ENCODE results near the gene PPP4R1. TPM values are rescaled to one million over a fixed set of nuclear protein-coding genes. Genes with fewer than 3 reads are reported as not detected.

Gene PPP4R1
- total and polyA plus RNA-seq, 2 of the 4 experiments (the other 2 are of a cell fraction) = 80.6 to 123 TPM

- TF ChIP-seq USF2 (IDR thresholded peaks at IDR 0.05; ENCODE audit: low read depth, low read length) (no peak), CHD1 (IDR thresholded peaks at IDR 0.05; ENCODE audit: low read depth, low read length) (no peak), CEBPB (IDR thresholded peaks at IDR 0.05; ENCODE audit: low read depth, low read length) (no peak)
Observed at GRCh38 chr18:9655232-9655767, 40.9 kb upstream of the PPP4R1 start (continued).

- DNase-seq (no peak), ATAC-seq (ENCODE audit: low read depth) (no peak)
- H3K4me3 ChIP-seq (ENCODE audit: insufficient read depth, low read depth, low read length) = no peak overlapping the region
- no peak overlapping the region for H3K23ac ChIP-seq (ENCODE audit: low read depth, low read length)
- no peaks in the 10 kb centered on the region for H4K20me1 ChIP-seq (ENCODE audit: insufficient read depth, low read length)
- ChIA-PET POLR2A (ENCODE audit: unreplicated experiment) (no interaction called here), CTCF (no interaction called here)
- no peaks in the 10 kb centered on the region for H3K27me3 ChIP-seq (ENCODE audit: control insufficient read depth, insufficient read depth, low read length)
- no peaks in the 10 kb centered on the region for H3K36me3 ChIP-seq (ENCODE audit: control insufficient read depth, insufficient read depth, low read length)
- H3K9me3 ChIP-seq (ENCODE audit: control insufficient read depth, insufficient read depth, low read length) = no peaks in the 10 kb centered on the region
- H3K4me1 ChIP-seq (ENCODE audit: control insufficient read depth, insufficient read depth, low read length) = peaks cover 8% of the 10 kb centered on the region
- peak overlapping the region; percentile 38 for H3K4ac ChIP-seq (ENCODE audit: low read depth, low read length)
- H4K5ac ChIP-seq (ENCODE audit: low read depth, low read length) = no peak overlapping the region
- no peak overlapping the region for H2BK5ac ChIP-seq (ENCODE audit: low read depth, low read length, poor library complexity, severe bottlenecking)
- no TSS peak for BruUV-seq (replicated peaks)
- H3K14ac ChIP-seq (replicated peaks; ENCODE audit: low read depth, low read length) = no peak overlapping the region
- WGBS, 2 experiments (ENCODE audit: extremely low coverage in 2 of 2, insufficient read length in 1 of 2) = 100% methylated on average over 1 of the region's 5 CpGs; no CpG with 5 or more reads in 1 of the 2 experiments
- H4K8ac ChIP-seq (ENCODE audit: low read depth in 2 of 2, low read length in 2 of 2) = no peak overlapping the region
- peaks cover 8% of the 10 kb centered on the region for H3K9me1 ChIP-seq (ENCODE audit: insufficient read depth, low read length)
- H2AFZ ChIP-seq (replicated peaks; ENCODE audit: low read length, poor library complexity) = no peak overlapping the region
- peak overlapping the region; percentile 7; the same call in 1 of the 2 replicates for H2AK5ac ChIP-seq (ENCODE audit: low read depth, low read length)
- H3K9ac ChIP-seq (ENCODE audit: low read depth, low read length) = no peak overlapping the region
- no peak overlapping the region for H2BK120ac ChIP-seq (ENCODE audit: low read depth, low read length)
- dilution Hi-C loops (cut with HindIII; ENCODE audit: low sequenced_read_pairs, unreplicated experiment) (no loop called here), intact Hi-C loops (cut with micrococcal nuclease) (no loop called here), in situ Hi-C loops (cut with MboI; ENCODE audit: low sequenced_read_pairs) (no loop called here)
- no peak overlapping the region for H2AK9ac ChIP-seq (replicated peaks; ENCODE audit: low read depth, low read length, poor library complexity)
- no peaks in the 10 kb centered on the region for H3K79me1 ChIP-seq (ENCODE audit: low read depth in 1 of 2, low read length in 2 of 2)
- H3K4me2 ChIP-seq (ENCODE audit: low read depth, low read length) = no peak overlapping the region
- H2BK15ac ChIP-seq (ENCODE audit: low read depth, low read length) = peak overlapping the region; percentile 15; the same call in 1 of the 3 replicates
- H3K56ac ChIP-seq (ENCODE audit: extremely low read depth, insufficient read depth, low read length) = no peak overlapping the region
- no peak overlapping the region for H3K27ac ChIP-seq (ENCODE audit: insufficient read depth, low read length)
- H2BK20ac ChIP-seq (ENCODE audit: low read depth, low read length) = no peak overlapping the region
- no peak overlapping the region; the same call in 1 of the 2 replicates for H4K91ac ChIP-seq (ENCODE audit: insufficient read depth, low read depth, low read length)
- TF ChIP-seq RCOR1 (IDR thresholded peaks at IDR 0.05; ENCODE audit: insufficient replicate concordance, low read length) = no peak
- TF ChIP-seq CEBPB (IDR thresholded peaks at IDR 0.05; ENCODE audit: low read depth, low read length) = no peak
- H3K18ac ChIP-seq (ENCODE audit: low read depth, low read length) = no peak overlapping the region
Observed at GRCh38 chr18:9653390-9653789, 39.0 kb upstream of the PPP4R1 start.
